Limb (tissue), 2 donors: ENCODE data around the gene PRKG1.

ENCODE experiments used
- DNase-seq, 2 donors: peaks; one replicate each; pipeline ENCODE4 v3.0.0-alpha.2; 2016; ENCODE audit errors: extremely low spot score in 2 of 2

Gene PRKG1

DNA sequence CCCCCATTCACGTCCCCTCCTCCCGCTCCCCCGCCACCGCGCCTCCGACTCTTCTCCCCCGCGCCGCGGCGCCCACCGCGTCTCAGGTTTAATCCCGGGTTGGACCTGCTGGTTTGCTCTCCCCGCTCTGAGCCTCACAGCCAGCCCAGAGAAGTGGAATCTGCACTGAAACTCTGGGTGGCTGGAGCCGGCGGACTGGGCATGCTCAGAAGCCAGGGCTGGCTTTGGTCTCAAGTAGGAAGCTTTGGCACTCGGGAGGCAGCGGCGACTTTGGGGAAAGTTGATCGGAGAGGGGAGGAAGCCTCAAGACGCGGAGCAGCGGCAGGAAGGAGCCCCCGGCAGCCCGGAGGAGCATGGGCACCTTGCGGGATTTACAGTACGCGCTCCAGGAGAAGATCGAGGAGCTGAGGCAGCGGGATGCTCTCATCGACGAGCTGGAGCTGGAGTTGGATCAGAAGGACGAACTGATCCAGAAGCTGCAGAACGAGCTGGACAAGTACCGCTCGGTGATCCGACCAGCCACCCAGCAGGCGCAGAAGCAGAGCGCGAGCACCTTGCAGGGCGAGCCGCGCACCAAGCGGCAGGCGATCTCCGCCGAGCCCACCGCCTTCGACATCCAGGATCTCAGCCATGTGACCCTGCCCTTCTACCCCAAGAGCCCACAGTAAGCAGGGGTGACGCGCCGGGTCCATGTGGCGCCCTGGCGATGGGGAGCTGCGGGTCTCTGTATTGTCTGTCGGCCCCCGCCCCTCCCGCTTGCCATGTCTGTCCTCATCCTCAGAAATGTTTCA, at the start of gene PRKG1:
PRKG1 (plus strand) TSS at position 250 of the 791 bp plus-strand sequence.
- DNase-seq = peak; percentile 66 to 83

DNA sequence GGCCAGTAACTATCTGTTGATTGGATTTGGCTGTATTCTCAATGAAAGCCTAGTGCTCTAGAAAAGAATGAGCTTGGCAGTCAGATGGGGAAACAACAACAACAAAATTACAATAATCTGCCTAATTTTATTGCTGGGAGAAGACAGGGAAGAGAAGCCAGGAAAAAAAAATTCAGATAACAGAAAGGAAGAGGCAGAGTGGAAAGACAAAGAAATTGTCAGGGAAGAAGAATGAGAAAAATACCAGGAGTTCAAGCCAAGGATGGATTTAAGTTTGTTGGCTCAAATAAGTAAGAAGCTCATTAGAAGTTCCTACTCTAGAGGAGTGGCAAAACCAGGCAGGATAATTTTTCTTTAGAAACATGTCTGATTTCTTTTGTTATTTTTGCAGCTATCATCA, 45.9 kb upstream of the PRKG1 start:
- DNase-seq = no peak

DNA sequence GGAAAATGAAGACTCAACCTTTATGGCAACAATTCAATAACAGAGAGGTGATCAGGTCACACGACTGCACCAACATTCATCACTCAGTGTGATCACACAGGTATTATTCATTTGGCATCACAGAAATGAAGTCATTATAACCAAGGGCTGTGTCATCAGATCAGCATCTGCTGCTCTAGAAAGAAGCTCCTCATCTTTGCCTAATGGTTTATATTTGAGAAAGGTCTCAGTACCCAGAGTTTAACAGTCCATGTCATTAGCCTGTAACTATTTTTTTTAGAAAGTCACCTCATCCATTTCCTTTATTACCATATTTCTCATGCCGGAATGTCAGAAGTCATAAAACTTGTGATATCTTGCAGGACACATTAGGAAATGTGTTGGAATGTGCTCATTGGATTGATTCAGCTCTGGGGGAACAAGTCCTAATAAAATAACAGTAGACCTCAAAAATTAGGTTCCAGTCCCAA, 45.1 kb upstream of the PRKG1 start:
- DNase-seq = no peak

DNA sequence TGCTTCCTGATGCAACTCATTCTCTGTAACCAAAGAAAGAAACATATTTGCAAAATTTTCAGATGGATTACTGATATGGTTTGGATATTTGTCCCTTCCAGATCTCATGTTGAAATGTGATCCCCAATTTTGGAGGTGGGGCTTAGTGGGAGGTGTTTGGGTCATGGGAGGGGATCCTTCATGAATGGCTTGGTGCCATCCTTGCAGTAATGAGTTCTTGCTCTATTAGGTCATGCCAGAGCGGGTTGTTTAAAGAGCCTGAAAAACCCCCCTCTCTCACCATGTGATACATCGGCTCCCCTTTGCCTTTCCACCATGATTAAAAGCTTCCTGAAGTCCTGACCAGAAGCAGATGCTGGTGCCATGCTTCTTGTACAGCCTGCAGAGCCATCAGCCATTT, 43.8 kb upstream of the PRKG1 start:
- no peak for DNase-seq

DNA sequence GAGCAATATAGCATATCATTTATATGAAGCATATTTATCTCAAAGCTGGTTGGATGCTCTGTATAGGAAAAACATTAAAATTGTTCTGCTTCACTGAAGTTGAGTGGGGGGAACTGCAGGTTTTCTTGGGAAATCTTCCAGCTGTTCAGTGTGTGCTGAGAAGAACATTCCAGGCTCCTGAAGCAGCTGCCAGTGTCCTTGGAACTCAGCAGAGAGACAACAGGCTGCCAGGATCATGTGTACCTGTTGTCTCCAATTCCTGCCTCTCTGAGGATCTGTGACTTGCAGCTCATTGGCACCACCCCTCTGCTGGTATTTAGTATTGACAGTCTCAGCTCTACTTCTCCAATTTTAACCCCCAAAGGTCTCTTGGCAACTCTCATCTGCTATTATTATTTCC, 42.3 kb upstream of the PRKG1 start:
- no peak for DNase-seq

GRCh38 chr10:51034769-51035168, 39.5 kb upstream of the PRKG1 start:
- no peak for DNase-seq

DNA sequence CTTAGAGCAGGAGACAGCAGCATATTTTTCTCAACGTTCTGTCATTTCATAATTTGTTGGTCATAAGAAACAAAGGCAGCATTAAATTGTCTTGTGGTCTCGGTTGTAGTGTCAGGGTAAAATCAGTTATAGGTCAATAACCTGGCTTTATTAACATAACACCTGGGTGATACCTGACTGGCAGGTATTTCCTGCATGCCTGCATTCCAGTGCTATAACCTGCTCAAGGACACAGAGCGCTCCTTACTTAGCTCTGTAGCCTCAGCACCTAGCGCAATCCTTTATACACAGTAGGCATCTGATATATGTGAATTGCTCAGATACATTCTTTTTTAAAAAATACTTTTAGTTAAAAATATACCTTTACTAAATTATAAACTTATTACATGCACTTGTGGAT, 38.9 kb upstream of the PRKG1 start:
- no peak for DNase-seq

DNA sequence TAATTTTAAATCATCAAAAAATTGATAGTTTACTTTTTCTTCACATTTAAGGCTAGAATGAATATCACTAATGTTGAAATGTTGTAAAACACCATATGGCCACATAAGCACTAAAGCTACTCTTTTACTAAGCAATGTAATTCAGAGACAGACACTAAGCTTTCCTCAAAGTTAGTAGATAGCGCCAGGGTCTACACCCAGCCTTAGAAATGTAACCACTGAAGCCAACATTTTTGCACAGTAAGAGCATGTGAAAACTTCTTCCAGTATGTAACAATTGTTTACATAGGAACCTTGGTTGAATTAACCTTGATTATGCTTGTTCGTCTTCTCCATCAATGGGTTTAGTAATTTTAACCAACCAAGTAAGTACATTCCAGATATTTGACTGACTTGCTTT, 28.4 kb upstream of the PRKG1 start:
- DNase-seq = no peak

- DNase-seq = no peak
Observed at GRCh38 chr10:51046654-51047053, 27.6 kb upstream of the PRKG1 start.

DNA sequence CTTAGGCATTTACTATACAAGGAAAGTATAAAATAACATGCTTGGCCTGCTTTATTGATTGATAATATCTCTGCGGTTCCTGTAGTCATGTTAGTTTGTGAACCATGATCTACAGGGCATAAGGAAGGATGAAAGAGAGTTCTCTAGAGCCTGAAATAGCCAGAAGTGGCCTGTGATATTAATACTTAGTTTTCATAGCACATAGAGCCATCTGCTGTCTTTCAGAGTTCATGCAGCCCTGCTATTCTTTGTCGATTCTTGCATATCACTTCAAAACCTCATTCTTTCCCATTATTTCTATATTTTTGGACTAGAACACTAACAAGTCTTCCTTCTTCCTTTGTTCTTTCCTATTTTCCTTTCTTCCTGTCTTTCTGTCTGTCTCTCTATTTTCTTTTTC, 26.4 kb upstream of the PRKG1 start:
- peak in 1 of 2 donors; percentile 21 for DNase-seq

- no peak for DNase-seq
Observed at GRCh38 chr10:51048792-51049191, 25.5 kb upstream of the PRKG1 start.

DNA sequence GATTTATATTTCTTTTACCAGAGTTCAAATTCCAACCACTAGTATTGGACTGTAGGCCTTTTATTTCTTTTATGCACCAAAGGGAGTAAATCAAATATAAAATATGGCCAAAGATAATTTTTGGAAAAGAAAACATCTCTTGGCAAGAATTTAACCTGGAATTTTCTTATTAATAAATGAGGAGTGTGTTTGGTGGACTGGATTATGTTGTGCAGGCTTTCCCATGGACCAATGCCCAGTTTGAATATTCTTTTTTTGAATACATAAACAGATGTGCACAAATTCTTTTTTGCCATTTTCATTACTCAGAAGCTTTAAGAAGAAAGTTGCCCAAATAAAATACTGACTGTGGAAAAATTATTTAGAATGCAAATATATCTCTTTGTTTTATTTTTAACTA, 22.1 kb upstream of the PRKG1 start:
- peak in 1 of 2 donors; percentile 60 for DNase-seq

- DNase-seq = no peak
Observed at GRCh38 chr10:51057925-51058324, 16.4 kb upstream of the PRKG1 start.

DNA sequence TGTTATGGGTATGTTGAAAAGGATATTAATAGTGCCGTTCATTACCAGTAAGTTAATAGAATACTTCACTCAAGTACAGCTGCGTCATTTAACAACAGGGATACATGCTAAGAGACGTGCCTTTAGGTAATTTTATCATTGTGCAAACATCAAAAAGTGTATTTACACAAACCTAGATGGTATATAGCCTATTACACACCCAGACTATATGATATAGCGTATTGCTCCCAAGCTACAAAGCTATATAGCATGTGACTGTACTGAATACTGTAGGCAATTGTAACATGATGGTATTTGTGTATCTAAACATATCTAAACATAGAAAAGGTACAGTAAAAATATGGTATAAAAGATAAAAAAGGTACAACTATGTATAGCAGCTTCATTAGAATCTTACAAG, 11.1 kb upstream of the PRKG1 start:
- DNase-seq = no peak

DNA sequence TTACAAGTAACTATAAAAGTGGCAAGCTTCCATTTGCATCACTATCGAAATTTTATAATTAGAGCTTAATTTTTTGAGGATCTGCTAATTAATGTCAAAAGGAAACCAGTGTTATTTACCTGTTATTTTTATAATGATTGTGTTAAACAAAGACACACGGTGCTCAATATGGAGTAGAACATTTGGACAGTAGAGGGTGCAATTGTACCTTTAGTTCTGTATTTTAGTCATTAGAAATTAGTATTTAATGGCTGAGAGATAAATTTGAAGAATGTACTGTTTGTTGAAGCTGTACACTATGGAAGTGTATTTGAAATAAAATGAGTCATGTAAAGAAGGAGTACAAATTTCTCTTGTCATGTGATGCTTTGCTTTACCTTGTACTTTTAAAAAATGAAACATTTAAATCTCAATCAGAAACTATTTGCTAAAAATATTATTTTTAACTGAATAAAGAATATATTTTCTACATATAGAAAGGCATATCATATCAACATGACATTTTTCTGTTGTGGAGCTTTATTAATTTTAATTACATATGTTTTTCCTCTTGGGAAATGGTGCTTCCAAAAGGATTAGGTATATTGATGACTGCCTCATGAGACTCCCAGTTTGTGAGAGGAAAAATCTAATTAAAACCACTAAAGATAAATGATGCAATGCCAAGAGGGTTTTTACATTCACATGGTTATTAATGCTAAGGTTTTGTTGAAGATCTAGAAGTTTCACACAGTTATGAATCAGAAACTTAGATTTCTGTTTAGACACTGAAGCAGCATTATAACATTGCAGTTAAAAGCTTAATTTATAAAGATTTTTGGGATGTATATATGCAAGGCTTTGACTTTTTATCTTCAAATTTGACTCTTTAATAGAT, 10.4 kb upstream of the PRKG1 start:
- DNase-seq = peak in 1 of 2 donors; percentile 70

GRCh38 chr10:51066231-51066630, 8.1 kb upstream of the PRKG1 start:
- no peak for DNase-seq

DNA sequence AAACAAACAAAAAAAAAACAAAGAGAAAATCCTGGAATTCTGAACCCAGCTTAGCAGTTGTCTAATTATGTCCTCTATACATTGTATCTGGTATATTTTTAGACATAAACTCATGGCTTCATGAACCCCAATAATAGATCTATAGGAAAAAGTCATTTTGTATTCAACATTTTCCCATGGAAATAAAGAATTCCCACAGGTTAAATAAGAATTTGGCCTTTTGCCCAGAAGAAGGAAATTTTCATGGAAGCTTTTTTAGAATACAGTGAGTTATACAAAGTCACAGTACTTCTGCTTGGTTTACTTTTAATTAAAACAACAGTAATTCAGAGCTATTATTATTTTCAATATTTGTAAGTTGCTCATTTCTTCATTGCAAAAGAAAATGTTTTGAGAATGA, 2.1 kb upstream of the PRKG1 start:
- no peak for DNase-seq

GRCh38 chr10:51072921-51073434, 1.3 kb upstream of the PRKG1 start:
- DNase-seq = no peak

DNA sequence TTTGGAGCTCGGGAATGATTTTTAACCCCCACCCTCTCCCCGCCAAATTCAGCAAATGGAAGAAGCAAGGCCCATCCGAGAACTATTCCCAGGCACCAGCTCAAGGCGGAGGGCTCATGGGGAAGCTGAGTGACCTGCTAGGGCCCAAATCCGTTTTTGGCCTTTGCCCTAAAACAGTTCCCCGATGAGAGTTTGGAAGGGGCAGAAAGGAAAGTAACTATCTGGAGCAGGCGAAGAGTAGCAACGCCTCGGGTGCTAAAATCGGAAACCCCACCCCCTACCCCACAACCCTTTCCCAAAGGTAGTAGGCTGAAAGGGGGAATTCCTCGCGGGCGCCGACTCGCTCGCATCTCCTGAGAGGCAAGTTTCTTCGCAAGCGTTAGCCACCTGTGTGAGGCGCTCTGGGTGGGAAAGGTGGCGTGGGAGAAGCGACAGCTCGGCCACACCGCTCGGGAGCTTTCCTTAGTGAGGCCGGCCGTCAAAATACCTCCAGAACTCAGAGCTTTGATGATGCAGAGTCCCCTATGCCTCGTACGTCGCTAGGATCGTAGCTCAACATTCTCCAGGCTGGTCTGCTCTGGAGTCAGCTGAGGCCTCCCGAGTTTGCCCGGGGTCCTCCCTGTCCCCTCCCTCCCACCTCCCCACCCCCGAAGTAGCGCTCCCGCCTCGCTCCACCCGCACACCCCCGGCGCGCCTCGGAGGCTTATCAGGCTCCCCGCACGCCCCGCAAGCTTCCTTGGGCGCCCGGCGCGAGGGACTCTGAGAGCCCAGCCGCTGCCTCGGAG, 642 bp upstream of the PRKG1 start:
- DNase-seq = peak; percentile 42 to 67

- no peak for DNase-seq
Observed at GRCh38 chr10:51075043-51075872, 971 bp downstream of the PRKG1 start.

- no peak for DNase-seq
Observed at GRCh38 chr10:51075873-51076229, 1.6 kb downstream of the PRKG1 start.
